Neural cell (in vitro differentiated cells): ENCODE measurements around the gene LRRC45. TPM values are rescaled to one million over a fixed set of nuclear protein-coding genes. Genes with fewer than 3 reads are reported as not detected.

ENCODE experiments used
- H2AFZ ChIP-seq: fragments of 200-600, 300-800 bp; sonication (generic), shearing (Covaris generic); 2 replicates; pipeline ENCODE4 v1.6.0; 2014; ENCODE audit warnings: low read depth, mild to moderate bottlenecking, antibody characterized with exemption, low read length, moderate library complexity
- H3F3A ChIP-seq: fragments of 200-600 bp; shearing (Covaris generic); 2 replicates; pipeline ENCODE4 v1.6.1; 2016; ENCODE audit warnings: mild to moderate bottlenecking, moderate library complexity, mixed read lengths, antibody characterized with exemption, low read length; ENCODE audit not compliant: insufficient read depth, poor library complexity, severe bottlenecking
- H3K27ac ChIP-seq: fragments of 200-600, 300-800 bp; sonication (generic), shearing (Covaris generic); 2 replicates; pipeline ENCODE4 v1.5.1; 2014; ENCODE audit warnings: mild to moderate bottlenecking, low read length, moderate library complexity
- H3K27me3 ChIP-seq: fragments of 300-800, 200-600 bp; sonication (generic), shearing (Covaris generic); 2 replicates; pipeline ENCODE4 v1.6.0; 2014; ENCODE audit warnings: mild to moderate bottlenecking, low read depth, low read length, moderate library complexity; ENCODE audit not compliant: insufficient read depth
- H3K36me3 ChIP-seq: fragments of 300-800, 200-600 bp; sonication (generic), shearing (Covaris generic); 2 replicates; pipeline ENCODE4 v1.5.1; 2014; ENCODE audit warnings: mild to moderate bottlenecking, antibody characterized with exemption, low read length, moderate library complexity; ENCODE audit not compliant: insufficient read depth
- H3K4me2 ChIP-seq: fragments of 300-800, 200-600 bp; sonication (generic), shearing (Covaris generic); 2 replicates; pipeline ENCODE4 v1.6.0; 2014; ENCODE audit warnings: mild to moderate bottlenecking, low read length
- H3K4me3 ChIP-seq: fragments of 300-800, 200-600 bp; sonication (generic), shearing (Covaris generic); 2 replicates; pipeline ENCODE4 v1.5.1; 2014; ENCODE audit warnings: mild to moderate bottlenecking, low read length, moderate library complexity
- H3K79me2 ChIP-seq: fragments of 200-600 bp; shearing (Covaris generic); replicated peaks from 2 replicates; pipeline ENCODE4 v1.6.0; 2014; ENCODE audit warnings: mild to moderate bottlenecking, low read length, moderate library complexity; ENCODE audit not compliant: insufficient read depth
- H3K9ac ChIP-seq: fragments of 300-800, 200-600 bp; sonication (generic), shearing (Covaris generic); 2 replicates; pipeline ENCODE4 v1.6.1; 2016; ENCODE audit warnings: mild to moderate bottlenecking, low read length, mixed read lengths
- H3K9me2 ChIP-seq: fragments of 200-600 bp; shearing (Covaris generic); 2 replicates; pipeline ENCODE4 v1.6.1; 2016; ENCODE audit warnings: mild to moderate bottlenecking, low read length, mixed read lengths; ENCODE audit not compliant: insufficient read depth
- H3K9me3 ChIP-seq: fragments of 200-600, 300-800 bp; sonication (generic), shearing (Covaris generic); 2 replicates; pipeline ENCODE4 v1.6.1; 2016; ENCODE audit warnings: mild to moderate bottlenecking, mixed run types, low read length, moderate library complexity, mixed read lengths
- H4K20me1 ChIP-seq: fragments of 200-600 bp; shearing (Covaris generic); 2 replicates; pipeline ENCODE4 v1.6.1; 2016; ENCODE audit warnings: mild to moderate bottlenecking, mixed run types; ENCODE audit not compliant: insufficient read depth
- CTCF ChIP-seq: fragments of 450-650 bp; IDR thresholded peaks from 2 replicates; pipeline ENCODE4 v1.5.1; 2014; ENCODE audit warnings: antibody characterized with exemption, mild to moderate bottlenecking, moderate library complexity; ENCODE audit not compliant: poor library complexity, severe bottlenecking
- EP300 ChIP-seq: fragments of 450-650 bp; conservative IDR thresholded peaks from 2 replicates; pipeline ENCODE4 v1.6.1; 2014; ENCODE audit warnings: antibody characterized with exemption, mild to moderate bottlenecking, moderate library complexity; ENCODE audit not compliant: poor library complexity, severe bottlenecking
- EZH2 ChIP-seq: fragments of 200-600, 300-800 bp; shearing (Covaris generic), sonication (generic); IDR thresholded peaks from 2 replicates; pipeline ENCODE4 v1.6.1; 2014; ENCODE audit warnings: antibody characterized with exemption, low read length, borderline replicate concordance, mild to moderate bottlenecking; ENCODE audit not compliant: insufficient read depth, poor library complexity, severe bottlenecking
- MXI1 ChIP-seq: fragments of 450-650 bp; conservative IDR thresholded peaks from 2 replicates; pipeline ENCODE4 v1.6.1; 2014; ENCODE audit warnings: antibody characterized with exemption, mild to moderate bottlenecking; ENCODE audit not compliant: poor library complexity, severe bottlenecking
- POLR2AphosphoS5 ChIP-seq: IDR thresholded peaks from 2 replicates; pipeline ENCODE4 v1.6.1; 2012
- RAD21 ChIP-seq: fragments of 450-650 bp; conservative IDR thresholded peaks from 2 replicates; pipeline ENCODE4 v1.6.1; 2014; ENCODE audit warnings: antibody characterized with exemption, mild to moderate bottlenecking, moderate library complexity
- SMC3 ChIP-seq: fragments of 450-650 bp; conservative IDR thresholded peaks from 2 replicates; pipeline ENCODE4 v1.6.1; 2014; ENCODE audit warnings: antibody characterized with exemption, mild to moderate bottlenecking, moderate library complexity; ENCODE audit not compliant: poor library complexity
- TAF1 ChIP-seq: IDR thresholded peaks from 2 replicates; pipeline ENCODE4 v1.6.1; 2012; ENCODE audit warnings: low read depth
- polyA plus RNA-seq: library from polyadenylated mRNA; depleted of rRNA; stranded (reverse); fragments of >200 nt; gene quantifications from 2 replicates; pipeline ENCODE4 v1.2.3, GENCODE V29; 2014
- TF ChIP-seq, protein P1 (sequence below): IDR thresholded peaks from 2 replicates; pipeline ENCODE4 v1.6.1; 2012; ENCODE audit warnings: borderline replicate concordance

LRRC45 gene
- polyA plus RNA-seq, 1 donor from 2014 or later = 51.7 TPM

DNA sequence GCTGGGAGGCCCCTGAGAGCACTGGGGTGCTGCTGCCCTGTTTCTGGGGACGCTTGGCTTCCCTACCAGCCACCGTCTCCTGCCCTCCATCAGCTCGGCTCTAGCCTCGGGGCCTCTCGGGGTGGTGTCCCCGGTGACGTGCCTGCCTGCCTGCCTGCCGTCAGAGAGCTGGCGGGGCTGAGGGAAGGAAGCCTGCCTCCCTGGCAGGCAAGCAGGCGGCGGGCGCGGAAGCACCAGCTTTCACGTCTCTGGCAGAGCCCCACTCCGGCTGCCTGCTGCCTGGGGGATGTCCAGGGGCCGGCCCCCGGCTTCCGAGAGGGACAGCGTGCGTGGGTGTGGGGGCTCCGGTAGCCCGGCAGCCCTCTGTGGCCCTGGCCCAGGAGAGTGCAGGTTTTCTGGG is 9.8 kb upstream of the LRRC45 start:
- Histone ChIP-seq H3K9ac (no peak overlapping the region), H3F3A (no peaks in the 10 kb centered on the region), H3K27me3 (no peaks in the 10 kb centered on the region), H3K4me2 (no peak overlapping the region), H3K27ac (no peak overlapping the region), H3K79me2 (no peaks in the 10 kb centered on the region), H3K4me3 (no peak overlapping the region), H4K20me1 (no peaks in the 10 kb centered on the region), H3K36me3 (no peaks in the 10 kb centered on the region), H2AFZ (no peak overlapping the region), H3K9me2 (no peaks in the 10 kb centered on the region), H3K9me3 (no peaks in the 10 kb centered on the region)
- TF ChIP-seq EZH2 (no peak), EP300 (no peak), MXI1 (no peak), CTCF (no peak), RAD21 (no peak), SMC3 (no peak), POLR2AphosphoS5 (no peak), TAF1 (no peak)
- TF ChIP-seq, protein P1, sequence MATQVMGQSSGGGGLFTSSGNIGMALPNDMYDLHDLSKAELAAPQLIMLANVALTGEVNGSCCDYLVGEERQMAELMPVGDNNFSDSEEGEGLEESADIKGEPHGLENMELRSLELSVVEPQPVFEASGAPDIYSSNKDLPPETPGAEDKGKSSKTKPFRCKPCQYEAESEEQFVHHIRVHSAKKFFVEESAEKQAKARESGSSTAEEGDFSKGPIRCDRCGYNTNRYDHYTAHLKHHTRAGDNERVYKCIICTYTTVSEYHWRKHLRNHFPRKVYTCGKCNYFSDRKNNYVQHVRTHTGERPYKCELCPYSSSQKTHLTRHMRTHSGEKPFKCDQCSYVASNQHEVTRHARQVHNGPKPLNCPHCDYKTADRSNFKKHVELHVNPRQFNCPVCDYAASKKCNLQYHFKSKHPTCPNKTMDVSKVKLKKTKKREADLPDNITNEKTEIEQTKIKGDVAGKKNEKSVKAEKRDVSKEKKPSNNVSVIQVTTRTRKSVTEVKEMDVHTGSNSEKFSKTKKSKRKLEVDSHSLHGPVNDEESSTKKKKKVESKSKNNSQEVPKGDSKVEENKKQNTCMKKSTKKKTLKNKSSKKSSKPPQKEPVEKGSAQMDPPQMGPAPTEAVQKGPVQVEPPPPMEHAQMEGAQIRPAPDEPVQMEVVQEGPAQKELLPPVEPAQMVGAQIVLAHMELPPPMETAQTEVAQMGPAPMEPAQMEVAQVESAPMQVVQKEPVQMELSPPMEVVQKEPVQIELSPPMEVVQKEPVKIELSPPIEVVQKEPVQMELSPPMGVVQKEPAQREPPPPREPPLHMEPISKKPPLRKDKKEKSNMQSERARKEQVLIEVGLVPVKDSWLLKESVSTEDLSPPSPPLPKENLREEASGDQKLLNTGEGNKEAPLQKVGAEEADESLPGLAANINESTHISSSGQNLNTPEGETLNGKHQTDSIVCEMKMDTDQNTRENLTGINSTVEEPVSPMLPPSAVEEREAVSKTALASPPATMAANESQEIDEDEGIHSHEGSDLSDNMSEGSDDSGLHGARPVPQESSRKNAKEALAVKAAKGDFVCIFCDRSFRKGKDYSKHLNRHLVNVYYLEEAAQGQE = no peak

DNA sequence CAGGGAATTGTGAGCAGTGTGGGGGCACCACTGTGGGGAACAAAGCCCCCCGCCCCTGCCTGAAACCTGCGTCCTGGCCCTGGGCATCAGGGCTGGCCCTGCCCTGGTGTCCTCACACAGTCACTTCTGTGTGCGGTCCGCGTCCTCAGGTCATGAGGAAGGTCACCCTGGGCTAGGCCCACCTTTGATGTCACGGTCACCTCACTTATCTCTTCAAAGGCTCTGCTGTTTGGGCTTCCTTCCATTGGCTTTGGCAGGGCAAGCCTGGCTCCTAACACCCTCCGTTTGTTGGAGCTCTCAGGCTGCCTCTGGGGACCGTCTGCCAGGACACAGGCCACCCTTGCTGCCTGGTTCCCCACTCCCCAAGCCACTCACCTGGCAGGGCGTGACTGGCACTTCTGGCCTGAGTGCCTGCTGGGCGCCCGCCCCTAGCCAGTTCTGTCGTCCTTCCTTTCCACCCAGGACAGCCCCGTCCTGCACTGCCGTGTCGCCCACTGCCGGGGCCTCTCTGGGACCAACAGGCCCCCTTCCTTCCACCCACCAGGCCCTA is 9.3 kb upstream of the LRRC45 start:
- Histone ChIP-seq H3K4me2 (no peak overlapping the region), H4K20me1 (no peaks in the 10 kb centered on the region), H3K9me2 (no peaks in the 10 kb centered on the region), H3K9ac (no peak overlapping the region), H3K4me3 (no peak overlapping the region), H3K9me3 (no peaks in the 10 kb centered on the region), H3K27ac (no peak overlapping the region), H3K79me2 (no peaks in the 10 kb centered on the region), H2AFZ (no peak overlapping the region), H3K36me3 (no peaks in the 10 kb centered on the region), H3F3A (no peaks in the 10 kb centered on the region), H3K27me3 (no peaks in the 10 kb centered on the region)
- TF ChIP-seq EZH2 = no peak

DNA sequence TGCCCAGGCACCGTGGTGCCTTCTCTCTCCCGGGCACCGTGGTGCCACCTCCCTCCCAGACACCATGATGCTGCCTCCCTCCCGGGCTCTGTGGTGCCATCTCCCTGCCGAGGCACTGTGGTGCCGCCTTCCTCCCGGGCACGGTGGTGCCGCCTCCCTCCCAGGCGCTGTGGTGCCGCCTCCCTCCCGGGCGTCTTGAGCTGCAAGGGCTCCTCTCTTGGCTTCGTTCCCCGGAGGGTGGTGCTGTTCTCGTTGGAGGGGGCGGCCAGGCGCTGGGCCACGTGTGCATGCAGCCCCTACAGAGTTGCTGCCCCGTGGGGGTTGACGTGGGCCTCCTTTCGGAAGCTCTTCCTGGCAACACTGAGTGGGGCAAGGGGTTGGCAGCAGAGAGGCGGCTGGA is 8.7 kb upstream of the LRRC45 start:
- Histone ChIP-seq H3K27ac (no peak overlapping the region), H3F3A (no peaks in the 10 kb centered on the region), H3K4me2 (no peak overlapping the region), H3K27me3 (no peaks in the 10 kb centered on the region), H3K9me2 (no peaks in the 10 kb centered on the region), H3K9me3 (no peaks in the 10 kb centered on the region), H4K20me1 (no peaks in the 10 kb centered on the region), H3K36me3 (no peaks in the 10 kb centered on the region), H3K4me3 (no peak overlapping the region), H3K9ac (no peak overlapping the region), H3K79me2 (no peaks in the 10 kb centered on the region), H2AFZ (no peak overlapping the region)
- TF ChIP-seq CTCF (no peak), RAD21 (no peak), TAF1 (no peak), EP300 (no peak), EZH2 (no peak), SMC3 (no peak), MXI1 (no peak), POLR2AphosphoS5 (no peak)
- TF ChIP-seq, protein P1 = no peak
